Activated B cell treated with CpG ODN at 0.5 μM for 24 hours (primary cell): ENCODE data around the gene MSX1. TPM values are rescaled to one million over a fixed set of nuclear protein-coding genes. Genes with fewer than 3 reads are reported as not detected.

ENCODE experiments used
- ATAC-seq: fragments of 200-7000 bp; cut with Tn5 transposase; one replicate; pipeline ENCODE4 v1.10.0; 2021; ENCODE audit warnings: low read depth, mild to moderate bottlenecking, moderate library complexity
- CTCF ChIA-PET: fragments of 350-600 bp; sonication (Branson Sonifier 250); formaldehyde crosslinking; loops from one replicate; lab custom pipeline; 2021; ENCODE audit warnings: antibody characterized with exemption; lab: Charles Lee
- POLR2A ChIA-PET: fragments of 350-600 bp; sonication (Branson Sonifier 250); formaldehyde crosslinking; loops from one replicate; lab custom pipeline; 2021; ENCODE audit warnings: antibody characterized with exemption; lab: Charles Lee
- DNase-seq: peaks from one replicate; pipeline ENCODE4 v3.0.0; 2022
- H3K27ac Mint-ChIP-seq: one replicate; pipeline ENCODE4 v1.8.0; 2020; ENCODE audit warnings: mixed read lengths
- H3K27me3 Mint-ChIP-seq: one replicate; pipeline ENCODE4 v1.8.0; 2021; ENCODE audit warnings: mixed read lengths
- H3K36me3 Mint-ChIP-seq: one replicate; pipeline ENCODE4 v1.8.0; 2021; ENCODE audit warnings: low read depth, mixed read lengths
- H3K4me1 Mint-ChIP-seq: one replicate; pipeline ENCODE4 v1.8.0; 2021; ENCODE audit warnings: mixed read lengths
- H3K4me3 Mint-ChIP-seq: one replicate; pipeline ENCODE4 v1.8.0; 2020; ENCODE audit warnings: mild to moderate bottlenecking, mixed read lengths
- H3K9me3 Mint-ChIP-seq: one replicate; pipeline ENCODE4 v1.8.0; 2020; ENCODE audit warnings: mixed read lengths
- CTCF ChIP-seq: fragments of 200-600 bp; IDR thresholded peaks from one replicate; pipeline ENCODE4 v1.8.0; 2022; ENCODE audit warnings: antibody characterized with exemption, mild to moderate bottlenecking
- intact Hi-C: fragments of 100-400 bp; cut with micrococcal nuclease; formaldehyde crosslinking; loops from one replicate; pipeline ENCODE4 v1.15.1; 2024
- total RNA-seq: library from RNA; stranded (reverse); gene quantifications from 2 replicates; pipeline ENCODE4 v1.2.3, GENCODE V29; 2022

The MSX1 gene
- total RNA-seq, 1 donor from 2014 or later = not detected

DNA sequence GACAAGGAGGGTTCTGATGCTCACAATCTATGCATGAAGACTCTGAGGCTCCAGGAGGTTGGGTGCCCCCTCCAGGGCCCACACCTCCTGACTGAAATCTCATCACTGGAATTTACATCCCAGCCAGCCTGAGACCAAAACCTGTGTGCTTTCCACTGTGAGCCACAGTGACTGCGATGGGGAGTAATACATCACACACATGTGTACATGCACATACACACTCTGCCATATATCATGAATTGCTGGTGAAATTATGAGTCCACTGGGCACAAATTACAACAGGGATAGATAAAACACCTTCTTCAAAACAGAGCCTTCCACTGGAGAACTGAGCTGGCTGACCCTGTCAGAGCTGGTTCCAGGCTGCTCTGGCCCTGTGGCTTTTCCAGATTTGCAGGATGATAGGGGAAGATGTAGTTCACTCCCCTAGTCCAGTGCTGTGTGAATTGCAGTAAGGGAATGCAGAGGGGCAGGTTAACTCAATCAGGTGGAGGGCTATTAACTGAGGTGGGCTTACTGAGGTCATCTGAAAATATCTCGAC is 35.8 kb upstream of the MSX1 start:
- TF ChIP-seq CTCF = no peak

DNA sequence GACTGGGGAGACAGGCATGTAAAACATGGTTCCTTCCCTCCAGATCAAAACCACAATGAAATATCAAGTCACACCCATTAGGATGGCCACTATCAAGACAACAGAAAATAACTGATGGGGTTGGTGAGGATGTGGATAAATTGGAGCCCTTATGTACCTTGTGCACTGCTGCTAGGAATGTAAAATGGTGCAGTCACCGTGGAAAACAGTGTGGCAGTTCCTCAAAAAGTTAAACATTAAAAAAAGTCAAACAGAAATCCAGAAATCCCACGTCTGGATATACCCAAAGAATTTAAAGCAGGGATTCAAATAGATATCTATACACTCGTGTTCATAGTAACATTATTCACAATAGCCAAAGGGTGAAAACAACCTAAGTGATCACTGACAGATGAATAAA is 35.2 kb upstream of the MSX1 start:
- H3K4me1 Mint-ChIP-seq = no peaks in the 10 kb centered on the region
- peaks cover 19% of the 10 kb centered on the region for H3K9me3 Mint-ChIP-seq
- H3K27me3 Mint-ChIP-seq = peaks cover 19% of the 10 kb centered on the region
- ChIA-PET CTCF (no interaction called here), POLR2A (no interaction called here)
- ATAC-seq (no peak), DNase-seq (no peak)
- H3K27ac Mint-ChIP-seq = no peak overlapping the region
- intact Hi-C loops = no loop called here
- H3K36me3 Mint-ChIP-seq = no peaks in the 10 kb centered on the region
- no peak overlapping the region for H3K4me3 Mint-ChIP-seq
- TF ChIP-seq CTCF = no peak

More for the DNA sequence above, 35.8 kb upstream of the MSX1 start:
- intact Hi-C loops = no loop called here
- DNase-seq (no peak), ATAC-seq (no peak)
- POLR2A ChIA-PET = no interaction called here
- CTCF ChIA-PET = no interaction called here
- Mint-ChIP-seq H3K4me3 (no peak overlapping the region), H3K27ac (no peak overlapping the region), H3K4me1 (no peaks in the 10 kb centered on the region), H3K9me3 (peaks cover 19% of the 10 kb centered on the region), H3K36me3 (no peaks in the 10 kb centered on the region), H3K27me3 (peaks cover 14% of the 10 kb centered on the region)

DNA sequence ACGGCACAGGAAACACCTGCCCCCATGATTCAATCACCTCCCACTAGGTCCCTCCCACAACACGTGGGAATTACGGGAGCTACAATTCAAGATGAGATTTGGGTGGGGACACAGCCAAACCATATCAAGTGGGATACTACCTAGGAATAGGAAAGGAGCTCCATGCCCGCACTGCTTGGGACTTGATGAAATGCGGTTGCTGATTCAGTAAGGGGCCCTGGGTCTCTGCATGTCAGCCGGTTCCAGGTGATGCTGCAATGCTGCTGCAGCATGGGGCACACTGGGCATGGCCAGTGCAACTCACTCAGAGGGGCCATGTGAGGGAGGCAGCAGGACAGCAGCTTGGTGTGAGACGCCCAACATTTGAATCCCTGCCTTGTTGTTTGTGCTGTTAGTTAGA is 34.0 kb upstream of the MSX1 start:
- H3K4me3 Mint-ChIP-seq = no peak overlapping the region
- no peaks in the 10 kb centered on the region for H3K4me1 Mint-ChIP-seq
- H3K27me3 Mint-ChIP-seq = peaks cover 16% of the 10 kb centered on the region

DNA sequence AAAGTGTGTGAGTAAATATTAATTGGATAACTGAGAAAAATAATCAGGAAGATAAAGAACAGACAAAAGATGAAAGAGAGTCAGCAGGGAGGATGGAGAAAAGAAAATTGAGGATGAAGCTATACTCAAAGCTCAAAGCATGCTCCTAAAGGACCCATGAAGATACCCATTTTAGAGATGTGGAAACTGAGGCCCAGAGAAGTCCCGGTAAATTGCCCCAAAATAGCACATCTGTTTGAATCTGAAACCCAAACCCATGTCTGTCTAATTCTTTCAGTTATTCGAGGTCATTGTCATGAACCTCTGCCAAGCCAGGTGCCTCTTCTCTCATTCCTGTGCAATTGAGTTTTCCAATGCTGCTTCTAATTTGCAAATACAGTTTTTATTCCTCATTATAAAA is 29.6 kb upstream of the MSX1 start:
- Mint-ChIP-seq H3K4me1 (no peaks in the 10 kb centered on the region), H3K4me3 (no peak overlapping the region), H3K27me3 (peaks cover 20% of the 10 kb centered on the region), H3K27ac (no peak overlapping the region), H3K36me3 (no peaks in the 10 kb centered on the region), H3K9me3 (peaks cover 22% of the 10 kb centered on the region)
- ChIA-PET POLR2A (no interaction called here), CTCF (no interaction called here)
- intact Hi-C loops = no loop called here
- no peak for TF ChIP-seq CTCF
- DNase-seq = no peak
- no peak for ATAC-seq

More for the DNA sequence above, 34.0 kb upstream of the MSX1 start:
- ChIA-PET CTCF (no interaction called here), POLR2A (no interaction called here)
- no peak for DNase-seq
- no peaks in the 10 kb centered on the region for H3K36me3 Mint-ChIP-seq
- H3K27ac Mint-ChIP-seq = no peak overlapping the region
- intact Hi-C loops = no loop called here
- no peak for TF ChIP-seq CTCF
- peaks cover 19% of the 10 kb centered on the region for H3K9me3 Mint-ChIP-seq
- no peak for ATAC-seq

DNA sequence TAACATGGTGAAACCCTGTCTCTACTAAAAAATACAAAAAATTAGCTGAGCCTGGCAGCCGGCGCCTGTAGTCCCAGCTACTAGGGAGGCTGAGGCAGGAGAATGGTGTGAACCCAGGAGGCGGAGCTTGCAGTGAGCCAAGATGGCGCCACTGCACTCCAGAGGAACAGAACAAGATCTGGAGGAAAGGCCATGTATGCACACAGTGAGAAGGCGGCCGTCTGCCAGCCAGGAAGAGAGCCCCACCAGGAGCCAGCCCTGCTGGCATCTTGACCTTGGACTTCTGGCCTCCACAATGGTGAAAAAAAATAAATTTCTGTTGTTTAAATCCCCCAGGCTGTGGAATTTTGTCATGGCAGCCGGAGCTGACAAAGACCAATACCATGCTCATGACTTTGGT is 28.2 kb upstream of the MSX1 start:
- ChIA-PET POLR2A (no interaction called here), CTCF (no interaction called here)
- no peak for TF ChIP-seq CTCF
- no peaks in the 10 kb centered on the region for H3K36me3 Mint-ChIP-seq
- peaks cover 16% of the 10 kb centered on the region for H3K9me3 Mint-ChIP-seq
- intact Hi-C loops = no loop called here
- DNase-seq (no peak), ATAC-seq (no peak)
- H3K4me1 Mint-ChIP-seq = no peaks in the 10 kb centered on the region
- H3K27ac Mint-ChIP-seq = no peak overlapping the region
- H3K27me3 Mint-ChIP-seq = peaks cover 12% of the 10 kb centered on the region
- no peak overlapping the region for H3K4me3 Mint-ChIP-seq
